Osteocyte (in vitro differentiated cells): Measurements from ENCODE around the gene PLEKHH1. TPM values are rescaled to one million over a fixed set of nuclear protein-coding genes. Genes with fewer than 3 reads are reported as not detected.

Source experiments
- DNase-seq: peaks from one replicate; pipeline ENCODE4 v3.0.0; 2021; ENCODE audit warnings: mixed read lengths; ENCODE audit not compliant: unreplicated experiment; ENCODE audit errors: extremely low spot score
- H3K27ac Mint-ChIP-seq: one replicate; pipeline ENCODE4 v1.8.0; 2021; ENCODE audit warnings: mild to moderate bottlenecking, mixed read lengths; ENCODE audit not compliant: unreplicated experiment
- H3K27me3 Mint-ChIP-seq: one replicate; pipeline ENCODE4 v1.8.0; 2021; ENCODE audit warnings: mixed read lengths; ENCODE audit not compliant: unreplicated experiment
- H3K36me3 Mint-ChIP-seq: one replicate; pipeline ENCODE4 v1.8.0; 2021; ENCODE audit warnings: mixed read lengths; ENCODE audit not compliant: unreplicated experiment
- H3K4me1 Mint-ChIP-seq: one replicate; pipeline ENCODE4 v1.8.0; 2021; ENCODE audit warnings: mixed read lengths; ENCODE audit not compliant: unreplicated experiment
- H3K4me3 Mint-ChIP-seq: one replicate; pipeline ENCODE4 v1.8.0; 2021; ENCODE audit warnings: mild to moderate bottlenecking, moderate library complexity, mixed read lengths; ENCODE audit not compliant: unreplicated experiment
- H3K9me3 Mint-ChIP-seq: one replicate; pipeline ENCODE4 v1.8.0; 2021; ENCODE audit warnings: mixed read lengths; ENCODE audit not compliant: unreplicated experiment
- CTCF ChIP-seq: fragments of 200-600 bp; sonication (generic); IDR thresholded peaks from 2 replicates; pipeline ENCODE4 v1.5.0; 2021; ENCODE audit warnings: antibody characterized with exemption, mild to moderate bottlenecking, moderate library complexity
- total RNA-seq: library from RNA; stranded (reverse); gene quantifications from 2 replicates; pipeline ENCODE4 v1.2.1, GENCODE V29; 2021

PLEKHH1 gene
- total RNA-seq, 1 donor from 2014 or later: 1.0 TPM

GRCh38 chr14:67571991-67572323 lies 38.9 kb downstream of the PLEKHH1 start:
- H3K4me1 Mint-ChIP-seq: no peaks in the 10 kb centered on the region
- no peak overlapping the region for H3K4me3 Mint-ChIP-seq
- peaks cover 6% of the 10 kb centered on the region for H3K27me3 Mint-ChIP-seq
- no peak for DNase-seq
- no peak for TF ChIP-seq CTCF
- no peaks in the 10 kb centered on the region for H3K36me3 Mint-ChIP-seq
- no peaks in the 10 kb centered on the region for H3K9me3 Mint-ChIP-seq
- H3K27ac Mint-ChIP-seq: no peak overlapping the region

GRCh38 chr14:67572608-67573007 lies 39.5 kb downstream of the PLEKHH1 start:
- Mint-ChIP-seq H3K27me3 (peaks cover 3% of the 10 kb centered on the region), H3K4me3 (no peak overlapping the region), H3K27ac (no peak overlapping the region), H3K9me3 (no peaks in the 10 kb centered on the region), H3K36me3 (no peaks in the 10 kb centered on the region), H3K4me1 (no peaks in the 10 kb centered on the region)
- no peak for TF ChIP-seq CTCF
- no peak for DNase-seq

- Mint-ChIP-seq H3K36me3 (no peaks in the 10 kb centered on the region), H3K4me3 (no peak overlapping the region), H3K9me3 (no peaks in the 10 kb centered on the region), H3K27me3 (peaks cover 3% of the 10 kb centered on the region), H3K27ac (no peak overlapping the region), H3K4me1 (no peaks in the 10 kb centered on the region)
- DNase-seq: no peak
- TF ChIP-seq CTCF: no peak
Observed at GRCh38 chr14:67573228-67574010, 40.3 kb downstream of the PLEKHH1 start.

- H3K4me3 Mint-ChIP-seq: no peak overlapping the region
- no peak overlapping the region for H3K27ac Mint-ChIP-seq
- no peaks in the 10 kb centered on the region for H3K36me3 Mint-ChIP-seq
- DNase-seq: no peak
- peaks cover 3% of the 10 kb centered on the region for H3K27me3 Mint-ChIP-seq
- H3K9me3 Mint-ChIP-seq: no peaks in the 10 kb centered on the region
- H3K4me1 Mint-ChIP-seq: no peaks in the 10 kb centered on the region
- TF ChIP-seq CTCF: no peak
Observed at GRCh38 chr14:67574156-67574555, 41.1 kb downstream of the PLEKHH1 start.

- no peak for DNase-seq
- Mint-ChIP-seq H3K9me3 (no peaks in the 10 kb centered on the region), H3K4me3 (no peak overlapping the region), H3K36me3 (no peaks in the 10 kb centered on the region), H3K27ac (no peak overlapping the region), H3K27me3 (peaks cover 3% of the 10 kb centered on the region), H3K4me1 (no peaks in the 10 kb centered on the region)
- no peak for TF ChIP-seq CTCF
Observed at GRCh38 chr14:67574806-67575205, 41.7 kb downstream of the PLEKHH1 start.
